HG03135 (cell line): ENCODE measurements around the gene DHX40.
"Not testable (repeated sequence)": the region's sequence is repeated elsewhere in the genome, so short reads cannot be mapped to it uniquely, and the experiment has no call there.

Experiments
- ATAC-seq: cut with Tn5 transposase; IDR thresholded peaks from one replicate; pipeline ENCODE4 v1.9.1; 2021; ENCODE audit warnings: mild to moderate bottlenecking, moderate library complexity; ENCODE audit not compliant: unreplicated experiment

Gene DHX40

GRCh38 chr17:59558039-59558438 is 7.4 kb upstream of the DHX40 start:
- no peak for ATAC-seq

- ATAC-seq, result no peak
Observed at GRCh38 chr17:59558953-59559352, 6.5 kb upstream of the DHX40 start.

GRCh38 chr17:59561042-59561441 is 4.4 kb upstream of the DHX40 start:
- ATAC-seq, result no peak

GRCh38 chr17:59565959-59566324 is 532 bp downstream of the DHX40 start:
- peak; percentile 46 for ATAC-seq

GRCh38 chr17:59569151-59569550 is 3.7 kb downstream of the DHX40 start:
- not testable (repeated sequence) for ATAC-seq

GRCh38 chr17:59572301-59572924 is 7.0 kb downstream of the DHX40 start:
- ATAC-seq, result no peak

- ATAC-seq, result not testable (repeated sequence)
Observed at GRCh38 chr17:59584168-59584567, 18.8 kb downstream of the DHX40 start.

GRCh38 chr17:59600169-59600568 is 34.8 kb downstream of the DHX40 start:
- ATAC-seq, result no peak

- peak; percentile 59 for ATAC-seq
Observed at GRCh38 chr17:59601130-59601529, 35.7 kb downstream of the DHX40 start.

GRCh38 chr17:59607061-59607460 is 41.7 kb downstream of the DHX40 start:
- no peak for ATAC-seq

- ATAC-seq, result no peak
Observed at GRCh38 chr17:59607817-59608403, 42.5 kb downstream of the DHX40 start.

- no peak for ATAC-seq
Observed at GRCh38 chr17:59611503-59611902, 46.1 kb downstream of the DHX40 start.

GRCh38 chr17:59616253-59616920 is 51.0 kb downstream of the DHX40 start:
- ATAC-seq, result no peak

GRCh38 chr17:59617156-59617732 is 51.8 kb downstream of the DHX40 start:
- ATAC-seq, result no peak

GRCh38 chr17:59619035-59619297 is 53.6 kb downstream of the DHX40 start:
- ATAC-seq, result no peak

- peak; percentile 70 for ATAC-seq
Observed at GRCh38 chr17:59619298-59620063, 54.1 kb downstream of the DHX40 start, which contains the start of gene CLTC. CLTC (plus strand) TSS chr17:59619895; CDS start chr17:59620132, 237 bp downstream.

- ATAC-seq, result no peak
Observed at GRCh38 chr17:59620064-59620359, 54.6 kb downstream of the DHX40 start.

GRCh38 chr17:59620518-59621259 is 55.3 kb downstream of the DHX40 start:
- no peak for ATAC-seq

- ATAC-seq, result no peak
Observed at GRCh38 chr17:59621771-59622170, 56.4 kb downstream of the DHX40 start.

GRCh38 chr17:59623151-59623550 is 57.7 kb downstream of the DHX40 start:
- ATAC-seq, result no peak

- no peak for ATAC-seq
Observed at GRCh38 chr17:59626756-59627155, 61.3 kb downstream of the DHX40 start.
